ENCODE data around the gene TNRC6C. TPM values are rescaled to one million over a fixed set of nuclear protein-coding genes. Genes with fewer than 3 reads are reported as not detected.

The TNRC6C gene
- total and polyA plus RNA-seq, 9 of the 15 experiments (the other 6 are each of a cell fraction or from before 2014, with no cell fraction given): 0.20 to 4.9 (median 2.3) TPM

DNA sequence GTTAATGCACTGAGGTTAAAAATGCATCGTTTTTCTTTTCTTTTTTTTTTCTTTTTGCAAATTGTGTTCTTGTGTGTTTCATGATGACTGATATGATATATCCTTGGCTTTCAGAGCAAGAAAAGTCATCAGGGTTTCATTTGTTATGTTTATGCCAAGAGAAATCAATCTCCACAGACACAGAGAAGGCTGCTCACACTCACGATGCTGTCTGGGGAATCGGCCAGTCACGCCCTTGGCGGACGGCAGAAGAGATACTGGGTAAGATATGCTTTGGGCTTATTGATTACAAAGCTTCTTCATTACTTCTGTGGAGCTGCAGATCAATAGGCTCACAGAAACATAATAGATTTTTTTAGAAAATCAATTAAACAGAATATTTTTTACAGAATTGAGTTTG is 42.2 kb upstream of the TNRC6C start:
- no peak overlapping the region for H3K4me3 ChIP-seq
- H3K79me2 ChIP-seq (ENCODE audit: control insufficient read depth, insufficient read depth, low read length): no peaks in the 10 kb centered on the region
- peaks cover 3% of the 10 kb centered on the region; the same call in 1 of the 2 replicates for H3K9me3 ChIP-seq (replicated peaks; ENCODE audit: control insufficient read depth, insufficient read depth, low read depth, low read length)
- H3K4me1 ChIP-seq (replicated peaks in 1 of 2; ENCODE audit: control insufficient read depth in 2 of 2, insufficient read depth in 2 of 2, low read length in 2 of 2): no peaks in the 10 kb centered on the region
- ChIA-PET CTCF (ENCODE audit: low intra/inter-chr PET ratio) (no interaction called here), POLR2A (interaction anchor here (0.6 kb wide), 1 partner anchor 846 kb away, joined by 3 read pairs; no protein-coding TSS in a partner anchor)
- FAIRE-seq (no peak), ATAC-seq (no peak), DNase-seq (ENCODE audit: extremely low read depth in 1 of 4, low spot score in 3 of 4) (no peak)
- H3K9me1 ChIP-seq (ENCODE audit: control insufficient read depth, insufficient read depth, low read length): no peaks in the 10 kb centered on the region
- no peak overlapping the region for H3K4me2 ChIP-seq (ENCODE audit: insufficient read depth, low read length)
- in situ Hi-C loops (cut with MboI) (no loop called here), intact Hi-C loops (cut with micrococcal nuclease) (loop anchor here (10.0 kb wide), 1 partner anchor 99 kb away; no protein-coding TSS in a partner anchor)
- BruUV-seq (replicated peaks): no TSS peak
- H3K27me3 ChIP-seq (ENCODE audit: control insufficient read depth in 2 of 2, insufficient read depth in 2 of 2, low read length in 2 of 2): peaks cover 27 to 47% of the 10 kb centered on the region in 2 experiments
- no peak overlapping the region for H3K9ac ChIP-seq (ENCODE audit: insufficient read depth in 1 of 2, low read depth in 2 of 2, low read length in 2 of 2)
- no peaks in the 10 kb centered on the region for H4K20me1 ChIP-seq (replicated peaks; ENCODE audit: control insufficient read depth, insufficient read depth, low read length)
- H3K27ac ChIP-seq (ENCODE audit: extremely low read depth, low read depth, low read length): no peak overlapping the region
- WGBS (ENCODE audit: insufficient coverage, low coverage, missing lambda C conversion rate): under 1% methylated on average over 6 of the region's 6 CpGs
- no peak for TF ChIP-seq NFE2 (IDR thresholded peaks at IDR 0.05; ENCODE audit: low read depth)
- TF ChIP-seq TBL1XR1 (IDR thresholded peaks at IDR 0.05; ENCODE audit: low read length in 2 of 2): no peak
- TF ChIP-seq ZNF197 (CRISPR knock-in tag; IDR thresholded peaks at IDR 0.05; ENCODE audit: low read depth): no peak
- TF ChIP-seq, protein P1, sequence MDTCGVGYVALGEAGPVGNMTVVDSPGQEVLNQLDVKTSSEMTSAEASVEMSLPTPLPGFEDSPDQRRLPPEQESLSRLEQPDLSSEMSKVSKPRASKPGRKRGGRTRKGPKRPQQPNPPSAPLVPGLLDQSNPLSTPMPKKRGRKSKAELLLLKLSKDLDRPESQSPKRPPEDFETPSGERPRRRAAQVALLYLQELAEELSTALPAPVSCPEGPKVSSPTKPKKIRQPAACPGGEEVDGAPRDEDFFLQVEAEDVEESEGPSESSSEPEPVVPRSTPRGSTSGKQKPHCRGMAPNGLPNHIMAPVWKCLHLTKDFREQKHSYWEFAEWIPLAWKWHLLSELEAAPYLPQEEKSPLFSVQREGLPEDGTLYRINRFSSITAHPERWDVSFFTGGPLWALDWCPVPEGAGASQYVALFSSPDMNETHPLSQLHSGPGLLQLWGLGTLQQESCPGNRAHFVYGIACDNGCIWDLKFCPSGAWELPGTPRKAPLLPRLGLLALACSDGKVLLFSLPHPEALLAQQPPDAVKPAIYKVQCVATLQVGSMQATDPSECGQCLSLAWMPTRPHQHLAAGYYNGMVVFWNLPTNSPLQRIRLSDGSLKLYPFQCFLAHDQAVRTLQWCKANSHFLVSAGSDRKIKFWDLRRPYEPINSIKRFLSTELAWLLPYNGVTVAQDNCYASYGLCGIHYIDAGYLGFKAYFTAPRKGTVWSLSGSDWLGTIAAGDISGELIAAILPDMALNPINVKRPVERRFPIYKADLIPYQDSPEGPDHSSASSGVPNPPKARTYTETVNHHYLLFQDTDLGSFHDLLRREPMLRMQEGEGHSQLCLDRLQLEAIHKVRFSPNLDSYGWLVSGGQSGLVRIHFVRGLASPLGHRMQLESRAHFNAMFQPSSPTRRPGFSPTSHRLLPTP (IDR thresholded peaks at IDR 0.05; ENCODE audit: borderline replicate concordance, extremely low read depth, insufficient read length): no peak
- TF ChIP-seq SRSF7 (optimal IDR thresholded peaks at IDR 0.05; ENCODE audit: low read depth, low read length): no peak
- TF ChIP-seq MCM5 (IDR thresholded peaks at IDR 0.05; ENCODE audit: low read depth): no peak
- no peak for TF ChIP-seq CXXC5 (CRISPR knock-in tag; IDR thresholded peaks at IDR 0.05)
- no peak for TF ChIP-seq ZNF644 (tag; IDR thresholded peaks at IDR 0.05; ENCODE audit: low read depth)
- no peak for TF ChIP-seq POLR3A (IDR thresholded peaks at IDR 0.05; ENCODE audit: borderline replicate concordance, extremely low read depth, insufficient read depth, insufficient read length)
- TF ChIP-seq ZNF444 (CRISPR knock-in tag; IDR thresholded peaks at IDR 0.05): no peak
- TF ChIP-seq JUN (IDR thresholded peaks at IDR 0.05; ENCODE audit: borderline replicate concordance, low read depth, low read length): no peak
- no peak for TF ChIP-seq JUN (CRISPR knock-in tag; IDR thresholded peaks at IDR 0.05; ENCODE audit: borderline replicate concordance)
- no peak for TF ChIP-seq POLR2B (IDR thresholded peaks at IDR 0.05; ENCODE audit: low read depth, partially characterized antibody)
- TF ChIP-seq ZSCAN32 (CRISPR knock-in tag; IDR thresholded peaks at IDR 0.05): no peak
- no peak for TF ChIP-seq NFYB (IDR thresholded peaks at IDR 0.05; ENCODE audit: extremely low read depth, insufficient read length)
- no peak for TF ChIP-seq ZNF354B (CRISPR knock-in tag; IDR thresholded peaks at IDR 0.05)
- TF ChIP-seq, protein P2, sequence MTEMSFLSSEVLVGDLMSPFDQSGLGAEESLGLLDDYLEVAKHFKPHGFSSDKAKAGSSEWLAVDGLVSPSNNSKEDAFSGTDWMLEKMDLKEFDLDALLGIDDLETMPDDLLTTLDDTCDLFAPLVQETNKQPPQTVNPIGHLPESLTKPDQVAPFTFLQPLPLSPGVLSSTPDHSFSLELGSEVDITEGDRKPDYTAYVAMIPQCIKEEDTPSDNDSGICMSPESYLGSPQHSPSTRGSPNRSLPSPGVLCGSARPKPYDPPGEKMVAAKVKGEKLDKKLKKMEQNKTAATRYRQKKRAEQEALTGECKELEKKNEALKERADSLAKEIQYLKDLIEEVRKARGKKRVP (CRISPR knock-in tag; IDR thresholded peaks at IDR 0.05): no peak
- no peak for TF ChIP-seq MBD2 (IDR thresholded peaks at IDR 0.05; ENCODE audit: borderline replicate concordance, low read depth)
- no peak for TF ChIP-seq ZC3H11A (IDR thresholded peaks at IDR 0.05; ENCODE audit: low read depth, low read length)
- TF ChIP-seq ZNF668 (CRISPR knock-in tag; IDR thresholded peaks at IDR 0.05): no peak
- no peak for TF ChIP-seq GTF2E2 (tag; IDR thresholded peaks at IDR 0.05)
- no peak overlapping the region for H2AFZ ChIP-seq (ENCODE audit: low read depth, low read length)
- H3K36me3 ChIP-seq (ENCODE audit: control insufficient read depth, insufficient read depth, low read length): no peaks in the 10 kb centered on the region
